OCI-LY7 (cell line): ENCODE results near the gene FAM222A.

ENCODE experiments used
- CTCF ChIP-seq: fragments of 200-600 bp; sonication (generic); conservative IDR thresholded peaks from 2 replicates; pipeline ENCODE4 v1.5.1; 2014; ENCODE audit warnings: mild to moderate bottlenecking, antibody characterized with exemption, low read length, moderate library complexity, mixed read lengths
- EZH2phosphoT487 ChIP-seq: fragments of 200-600 bp; sonication (generic); IDR thresholded peaks from 2 replicates; pipeline ENCODE4 v1.6.1; 2018; ENCODE audit warnings: low read depth, borderline replicate concordance, mild to moderate bottlenecking, mixed run types, antibody characterized with exemption, low read length, moderate library complexity, mixed read lengths

GRCh38 chr12:109727039-109727723, 13.6 kb downstream of the FAM222A start:
- TF ChIP-seq CTCF (no peak), EZH2phosphoT487 (no peak)
